GM19395 (cell line): ENCODE data around the gene APC.
A peak's percentile ranks its signal among the peaks of the same experiment; 100 is the strongest.

Experiments
- ATAC-seq: cut with Tn5 transposase; IDR thresholded peaks from one replicate; pipeline ENCODE4 v1.9.1; 2021; ENCODE audit warnings: mild to moderate bottlenecking, moderate library complexity; ENCODE audit not compliant: unreplicated experiment

APC gene

GRCh38 chr5:112737463-112738190 lies at the start of gene APC:
TSS of gene APC (plus strand) at chr5:112737885. CDS start at chr5:112754891, 17,006 bp downstream.
- peak; percentile 99 for ATAC-seq

- ATAC-seq: no peak
These were observed 48.4 kb upstream of the APC start for GRCh38 chr5:112689155-112689909.

- no peak for ATAC-seq
These were observed 46.9 kb upstream of the APC start for GRCh38 chr5:112690605-112691338.

- ATAC-seq: no peak
These were observed 46.4 kb upstream of the APC start for GRCh38 chr5:112691339-112691680.

GRCh38 chr5:112691758-112692157 lies 45.9 kb upstream of the APC start:
- ATAC-seq: no peak

- peak; percentile 49 for ATAC-seq
These were observed 45.2 kb upstream of the APC start for GRCh38 chr5:112692472-112692871.

- no peak for ATAC-seq
These were observed 44.4 kb upstream of the APC start for GRCh38 chr5:112693301-112693700.

- no peak for ATAC-seq
These were observed 42.6 kb upstream of the APC start for GRCh38 chr5:112694853-112695709.

GRCh38 chr5:112696786-112697185 lies 40.9 kb upstream of the APC start:
- no peak for ATAC-seq

GRCh38 chr5:112697322-112697721 lies 40.4 kb upstream of the APC start:
- no peak for ATAC-seq

GRCh38 chr5:112697833-112698232 lies 39.9 kb upstream of the APC start:
- no peak for ATAC-seq

GRCh38 chr5:112703866-112704820 lies 33.5 kb upstream of the APC start:
- ATAC-seq: no peak

GRCh38 chr5:112706446-112707016 lies 31.2 kb upstream of the APC start:
- no peak for ATAC-seq

- ATAC-seq: peak; percentile 93
These were observed 30.2 kb upstream of the APC start for GRCh38 chr5:112707187-112708102.

- no peak for ATAC-seq
These were observed 29.5 kb upstream of the APC start for GRCh38 chr5:112708103-112708622.

- no peak for ATAC-seq
These were observed 28.3 kb upstream of the APC start for GRCh38 chr5:112709416-112709815.

- no peak for ATAC-seq
These were observed 26.8 kb upstream of the APC start for GRCh38 chr5:112710896-112711295.

- no peak for ATAC-seq
These were observed 26.2 kb upstream of the APC start for GRCh38 chr5:112711436-112711835.
